Activated naive CD8-positive, alpha-beta T cell treated with anti-CD3 and anti-CD28 coated beads, Interleukin-2, amount 50 U/mL, for 24 hours (primary cell): ENCODE data around the gene CNTNAP2.
"Not testable (repeated sequence)": the region's sequence is repeated elsewhere in the genome, so short reads cannot be mapped to it uniquely, and the experiment has no call there.

Experiments used
- ATAC-seq: fragments of 150-1000 bp; cut with Tn5 transposase; one replicate; pipeline ENCODE4 v1.10.0; 2021
- DNase-seq: peaks from one replicate; pipeline ENCODE4 v3.0.0; 2021
- H3K27ac Mint-ChIP-seq: one replicate; pipeline ENCODE4 v1.8.0; 2021; ENCODE audit warnings: mild to moderate bottlenecking, mixed read lengths
- H3K27me3 Mint-ChIP-seq: one replicate; pipeline ENCODE4 v1.8.0; 2021; ENCODE audit warnings: mixed read lengths
- H3K36me3 Mint-ChIP-seq: one replicate; pipeline ENCODE4 v1.8.0; 2021; ENCODE audit warnings: low read depth, mixed read lengths
- H3K4me1 Mint-ChIP-seq: one replicate; pipeline ENCODE4 v1.8.0; 2021; ENCODE audit warnings: mixed read lengths
- H3K4me3 Mint-ChIP-seq: one replicate; pipeline ENCODE4 v1.8.0; 2021; ENCODE audit warnings: mild to moderate bottlenecking, moderate library complexity, mixed read lengths
- H3K9me3 Mint-ChIP-seq: one replicate; pipeline ENCODE4 v1.8.0; 2021; ENCODE audit warnings: mixed read lengths

CNTNAP2 gene

GRCh38 chr7:147571436-147572185 is 1455.0 kb downstream of the CNTNAP2 start:
- Mint-ChIP-seq H3K36me3 (no peaks in the 10 kb centered on the region), H3K27ac (no peak overlapping the region), H3K4me3 (no peak overlapping the region), H3K9me3 (peaks cover 17% of the 10 kb centered on the region), H3K27me3 (no peaks in the 10 kb centered on the region), H3K4me1 (no peaks in the 10 kb centered on the region)
- ATAC-seq = no peak
- DNase-seq = no peak

- Mint-ChIP-seq H3K4me3 (no peak overlapping the region), H3K4me1 (no peaks in the 10 kb centered on the region), H3K36me3 (no peaks in the 10 kb centered on the region), H3K9me3 (no peaks in the 10 kb centered on the region), H3K27ac (no peak overlapping the region), H3K27me3 (no peaks in the 10 kb centered on the region)
- DNase-seq (no peak), ATAC-seq (no peak)
Observed at GRCh38 chr7:147578196-147578595, 1461.6 kb downstream of the CNTNAP2 start.

GRCh38 chr7:147579148-147579547 is 1462.5 kb downstream of the CNTNAP2 start:
- H3K4me3 Mint-ChIP-seq = no peak overlapping the region
- H3K9me3 Mint-ChIP-seq = no peaks in the 10 kb centered on the region
- H3K36me3 Mint-ChIP-seq = no peaks in the 10 kb centered on the region
- H3K4me1 Mint-ChIP-seq = no peaks in the 10 kb centered on the region
- DNase-seq = no peak
- no peaks in the 10 kb centered on the region for H3K27me3 Mint-ChIP-seq
- ATAC-seq = no peak
- H3K27ac Mint-ChIP-seq = no peak overlapping the region

GRCh38 chr7:147584771-147585193 is 1468.2 kb downstream of the CNTNAP2 start:
- no peaks in the 10 kb centered on the region for H3K27me3 Mint-ChIP-seq
- no peaks in the 10 kb centered on the region for H3K36me3 Mint-ChIP-seq
- H3K27ac Mint-ChIP-seq = no peak overlapping the region
- no peaks in the 10 kb centered on the region for H3K9me3 Mint-ChIP-seq
- no peak for ATAC-seq
- no peak overlapping the region for H3K4me3 Mint-ChIP-seq
- H3K4me1 Mint-ChIP-seq = no peaks in the 10 kb centered on the region
- no peak for DNase-seq

- no peak overlapping the region for H3K4me3 Mint-ChIP-seq
- ATAC-seq = no peak
Observed at GRCh38 chr7:147586110-147586509, 1469.5 kb downstream of the CNTNAP2 start.

GRCh38 chr7:147586526-147586925 is 1469.9 kb downstream of the CNTNAP2 start:
- Mint-ChIP-seq H3K27ac (no peak overlapping the region), H3K9me3 (no peaks in the 10 kb centered on the region), H3K4me3 (no peak overlapping the region), H3K36me3 (no peaks in the 10 kb centered on the region), H3K27me3 (no peaks in the 10 kb centered on the region), H3K4me1 (no peaks in the 10 kb centered on the region)
- ATAC-seq (no peak), DNase-seq (no peak)

More at GRCh38 chr7:147586110-147586509, 1469.5 kb downstream of the CNTNAP2 start:
- no peak overlapping the region for H3K27ac Mint-ChIP-seq
- H3K27me3 Mint-ChIP-seq = no peaks in the 10 kb centered on the region
- no peaks in the 10 kb centered on the region for H3K36me3 Mint-ChIP-seq
- no peak for DNase-seq
- no peaks in the 10 kb centered on the region for H3K4me1 Mint-ChIP-seq
- no peaks in the 10 kb centered on the region for H3K9me3 Mint-ChIP-seq

- Mint-ChIP-seq H3K36me3 (no peaks in the 10 kb centered on the region), H3K4me3 (no peak overlapping the region), H3K4me1 (no peaks in the 10 kb centered on the region), H3K9me3 (peaks cover 24% of the 10 kb centered on the region), H3K27ac (no peak overlapping the region), H3K27me3 (no peaks in the 10 kb centered on the region)
- ATAC-seq (no peak), DNase-seq (no peak)
Observed at GRCh38 chr7:147593271-147594057, 1476.9 kb downstream of the CNTNAP2 start.

- no peak for ATAC-seq
- Mint-ChIP-seq H3K4me1 (no peaks in the 10 kb centered on the region), H3K27me3 (no peaks in the 10 kb centered on the region), H3K4me3 (no peak overlapping the region), H3K36me3 (peaks cover 2% of the 10 kb centered on the region), H3K27ac (no peak overlapping the region), H3K9me3 (peaks cover 33% of the 10 kb centered on the region)
- DNase-seq = no peak
Observed at GRCh38 chr7:147595042-147595441, 1478.4 kb downstream of the CNTNAP2 start.

GRCh38 chr7:147598687-147599086 is 1482.1 kb downstream of the CNTNAP2 start:
- not testable (repeated sequence) for H3K4me3 Mint-ChIP-seq, H3K4me1 Mint-ChIP-seq, H3K27ac Mint-ChIP-seq, H3K36me3 Mint-ChIP-seq, DNase-seq, ATAC-seq, H3K27me3 Mint-ChIP-seq
- H3K9me3 Mint-ChIP-seq = peaks cover 33% of the 10 kb centered on the region

GRCh38 chr7:147605323-147605722 is 1488.7 kb downstream of the CNTNAP2 start:
- no peak for ATAC-seq
- no peak overlapping the region for H3K27ac Mint-ChIP-seq
- H3K4me3 Mint-ChIP-seq = no peak overlapping the region
- peaks cover 16% of the 10 kb centered on the region for H3K9me3 Mint-ChIP-seq
- H3K36me3 Mint-ChIP-seq = no peaks in the 10 kb centered on the region
- no peaks in the 10 kb centered on the region for H3K27me3 Mint-ChIP-seq
- DNase-seq = no peak
- no peaks in the 10 kb centered on the region for H3K4me1 Mint-ChIP-seq

- Mint-ChIP-seq H3K4me1 (no peaks in the 10 kb centered on the region), H3K4me3 (no peak overlapping the region), H3K9me3 (peaks cover 12% of the 10 kb centered on the region), H3K36me3 (no peaks in the 10 kb centered on the region), H3K27me3 (no peaks in the 10 kb centered on the region), H3K27ac (no peak overlapping the region)
- ATAC-seq (no peak), DNase-seq (no peak)
Observed at GRCh38 chr7:147607157-147607800, 1490.7 kb downstream of the CNTNAP2 start.

GRCh38 chr7:147611431-147611830 is 1494.8 kb downstream of the CNTNAP2 start:
- peaks cover 7% of the 10 kb centered on the region for H3K9me3 Mint-ChIP-seq
- H3K36me3 Mint-ChIP-seq = no peaks in the 10 kb centered on the region
- ATAC-seq (no peak), DNase-seq (no peak)
- no peak overlapping the region for H3K4me3 Mint-ChIP-seq
- H3K27ac Mint-ChIP-seq = no peak overlapping the region
- H3K4me1 Mint-ChIP-seq = no peaks in the 10 kb centered on the region
- no peaks in the 10 kb centered on the region for H3K27me3 Mint-ChIP-seq

- H3K36me3 Mint-ChIP-seq = no peaks in the 10 kb centered on the region
- H3K4me1 Mint-ChIP-seq = no peaks in the 10 kb centered on the region
- DNase-seq (no peak), ATAC-seq (no peak)
- no peaks in the 10 kb centered on the region for H3K27me3 Mint-ChIP-seq
- no peak overlapping the region for H3K27ac Mint-ChIP-seq
- H3K9me3 Mint-ChIP-seq = peaks cover 8% of the 10 kb centered on the region
- no peak overlapping the region for H3K4me3 Mint-ChIP-seq
Observed at GRCh38 chr7:147635288-147635687, 1518.7 kb downstream of the CNTNAP2 start.

- Mint-ChIP-seq H3K9me3 (peaks cover 12% of the 10 kb centered on the region), H3K4me1 (no peaks in the 10 kb centered on the region), H3K4me3 (no peak overlapping the region), H3K36me3 (no peaks in the 10 kb centered on the region), H3K27me3 (no peaks in the 10 kb centered on the region), H3K27ac (no peak overlapping the region)
- no peak for DNase-seq
- ATAC-seq = no peak
Observed at GRCh38 chr7:147636553-147636952, 1520.0 kb downstream of the CNTNAP2 start.

GRCh38 chr7:147638566-147638965 is 1522.0 kb downstream of the CNTNAP2 start:
- H3K4me3 Mint-ChIP-seq = no peak overlapping the region
- ATAC-seq (no peak), DNase-seq (no peak)
- H3K27ac Mint-ChIP-seq = no peak overlapping the region
- H3K27me3 Mint-ChIP-seq = no peaks in the 10 kb centered on the region
- no peaks in the 10 kb centered on the region for H3K36me3 Mint-ChIP-seq
- no peaks in the 10 kb centered on the region for H3K4me1 Mint-ChIP-seq
- H3K9me3 Mint-ChIP-seq = peaks cover 7% of the 10 kb centered on the region
